ENCODE results near the gene CD8B.
"Not testable (repeated sequence)": the region's sequence is repeated elsewhere in the genome, so short reads cannot be mapped to it uniquely, and the experiment has no call there.

CD8B gene

GRCh38 chr2:86861628-86862379, at the start of gene CD8B:
TSS of gene CD8B (minus strand) at chr2:86861886. CDS start at chr2:86861865, 21 bp downstream.
- not testable (repeated sequence) for H3K4me3 ChIP-seq (ENCODE audit: low read depth, low read length); DNase-seq (ENCODE audit: low read depth)

GRCh38 chr2:86905868-86906267, 44.2 kb upstream of the CD8B start:
- not testable (repeated sequence) for H3K4me3 ChIP-seq (ENCODE audit: low read depth, low read length); DNase-seq (ENCODE audit: low read depth)

GRCh38 chr2:86900687-86901086, 39.0 kb upstream of the CD8B start:
- DNase-seq (ENCODE audit: low read depth); H3K4me3 ChIP-seq (ENCODE audit: low read depth, low read length): not testable (repeated sequence)
- TF ChIP-seq CTCF (IDR thresholded peaks at IDR 0.05; ENCODE audit: control insufficient read depth, extremely low read depth, insufficient read depth), result peak; percentile 37

- DNase-seq (ENCODE audit: low read depth); H3K4me3 ChIP-seq (ENCODE audit: low read depth, low read length): not testable (repeated sequence)
Measured at GRCh38 chr2:86886026-86886425, 24.3 kb upstream of the CD8B start.

GRCh38 chr2:86882865-86883264, 21.2 kb upstream of the CD8B start:
- H3K4me3 ChIP-seq (ENCODE audit: low read depth, low read length); DNase-seq (ENCODE audit: low read depth): not testable (repeated sequence)

- not testable (repeated sequence) for DNase-seq (ENCODE audit: low read depth); H3K4me3 ChIP-seq (ENCODE audit: low read depth, low read length)
Measured at GRCh38 chr2:86882118-86882665, 20.5 kb upstream of the CD8B start.

GRCh38 chr2:86878986-86879385, 17.3 kb upstream of the CD8B start:
- not testable (repeated sequence) for H3K4me3 ChIP-seq (ENCODE audit: low read depth, low read length); DNase-seq (ENCODE audit: low read depth)

GRCh38 chr2:86870941-86871340, 9.3 kb upstream of the CD8B start:
- DNase-seq (ENCODE audit: low read depth); H3K4me3 ChIP-seq (ENCODE audit: low read depth, low read length): not testable (repeated sequence)

- H3K4me3 ChIP-seq (ENCODE audit: low read depth, low read length), result not testable (repeated sequence)
Measured at GRCh38 chr2:86868895-86869468, 7.3 kb upstream of the CD8B start.

GRCh38 chr2:86862380-86862703, 656 bp upstream of the CD8B start:
- H3K4me3 ChIP-seq (ENCODE audit: low read depth, low read length); DNase-seq (ENCODE audit: low read depth): not testable (repeated sequence)

More at GRCh38 chr2:86868895-86869468, 7.3 kb upstream of the CD8B start:
- DNase-seq (ENCODE audit: low read depth), result not testable (repeated sequence)

- not testable (repeated sequence) for DNase-seq (ENCODE audit: low read depth); H3K4me3 ChIP-seq (ENCODE audit: low read depth, low read length)
Measured at GRCh38 chr2:86861175-86861574, 511 bp downstream of the CD8B start.

GRCh38 chr2:86860573-86860972, 1.1 kb downstream of the CD8B start:
- DNase-seq (ENCODE audit: low read depth); H3K4me3 ChIP-seq (ENCODE audit: low read depth, low read length): not testable (repeated sequence)

GRCh38 chr2:86857688-86858087, 4.0 kb downstream of the CD8B start:
- not testable (repeated sequence) for H3K4me3 ChIP-seq (ENCODE audit: low read depth, low read length); DNase-seq (ENCODE audit: low read depth)

- DNase-seq (ENCODE audit: low read depth); H3K4me3 ChIP-seq (ENCODE audit: low read depth, low read length): not testable (repeated sequence)
Measured at GRCh38 chr2:86856498-86856897, 5.2 kb downstream of the CD8B start.

GRCh38 chr2:86855981-86856380, 5.7 kb downstream of the CD8B start:
- H3K4me3 ChIP-seq (ENCODE audit: low read depth, low read length); DNase-seq (ENCODE audit: low read depth): not testable (repeated sequence)

- DNase-seq (ENCODE audit: low read depth); H3K4me3 ChIP-seq (ENCODE audit: low read depth, low read length): not testable (repeated sequence)
Measured at GRCh38 chr2:86851581-86851980, 10.1 kb downstream of the CD8B start.

- DNase-seq (ENCODE audit: low read depth); H3K4me3 ChIP-seq (ENCODE audit: low read depth, low read length): not testable (repeated sequence)
Measured at GRCh38 chr2:86842607-86843234, 19.0 kb downstream of the CD8B start.

GRCh38 chr2:86841330-86841729, 20.4 kb downstream of the CD8B start:
- H3K4me3 ChIP-seq (ENCODE audit: low read depth, low read length); DNase-seq (ENCODE audit: low read depth): not testable (repeated sequence)
